OCI-LY1 (cell line): ENCODE results near the gene DPP9.

Experiments used
- H2AFZ ChIP-seq: fragments of 200-600 bp; sonication (generic), shearing (Covaris generic); 2 replicates; pipeline ENCODE4 v1.6.0; 2014; ENCODE audit warnings: antibody characterized with exemption, mild to moderate bottlenecking, low read length
- H3F3A ChIP-seq: fragments of 200-600 bp; sonication (generic), shearing (Covaris generic); 2 replicates; pipeline ENCODE4 v1.6.0; 2014; ENCODE audit warnings: mild to moderate bottlenecking, antibody characterized with exemption, low read length, moderate library complexity; ENCODE audit not compliant: insufficient read depth
- H3K27ac ChIP-seq: fragments of 200-600 bp; sonication (generic); 2 replicates; pipeline ENCODE4 v1.5.1; 2014; ENCODE audit warnings: low read length, mixed run types, mild to moderate bottlenecking, low read depth; ENCODE audit not compliant: poor library complexity, severe bottlenecking
- H3K27me3 ChIP-seq: fragments of 200-600 bp; sonication (generic); 2 replicates; pipeline ENCODE4 v1.6.0; 2014; ENCODE audit warnings: antibody characterized with exemption, mild to moderate bottlenecking, low read length, moderate library complexity; ENCODE audit not compliant: insufficient read depth
- H3K36me3 ChIP-seq: fragments of 200-600 bp; sonication (generic); 2 replicates; pipeline ENCODE4 v1.6.1; 2014; ENCODE audit warnings: mild to moderate bottlenecking, antibody characterized with exemption, low read length, moderate library complexity, mixed read lengths; ENCODE audit not compliant: insufficient read depth
- H3K4me1 ChIP-seq: fragments of 200-600 bp; sonication (generic); 2 replicates; pipeline ENCODE4 v1.5.1; 2014; ENCODE audit warnings: mild to moderate bottlenecking, low read length, moderate library complexity; ENCODE audit not compliant: insufficient read depth, severe bottlenecking
- H3K4me2 ChIP-seq: fragments of 200-600 bp; sonication (generic), shearing (Covaris generic); 2 replicates; pipeline ENCODE4 v1.6.1; 2014; ENCODE audit warnings: low read length
- H3K4me3 ChIP-seq: fragments of 200-600 bp; sonication (generic); 2 replicates; pipeline ENCODE4 v1.5.1; 2014; ENCODE audit warnings: low read length, low read depth, mild to moderate bottlenecking, mixed read lengths; ENCODE audit not compliant: poor library complexity, severe bottlenecking
- H3K79me2 ChIP-seq: fragments of 200-600 bp; shearing (Covaris generic); 2 replicates; pipeline ENCODE4 v1.6.1; 2016; ENCODE audit warnings: mixed run types, low read length, mixed read lengths; ENCODE audit not compliant: insufficient read depth
- H3K9ac ChIP-seq: fragments of 200-600 bp; sonication (generic), shearing (Covaris generic); 2 replicates; pipeline ENCODE4 v1.6.1; 2014; ENCODE audit warnings: mild to moderate bottlenecking, low read length, mixed read lengths
- H3K9me2 ChIP-seq: fragments of 200-600 bp; sonication (generic), shearing (Covaris generic); 2 replicates; pipeline ENCODE4 v1.6.1; 2014; ENCODE audit warnings: low read depth, mild to moderate bottlenecking, low read length, mixed read lengths
- H3K9me3 ChIP-seq: fragments of 200-600 bp; shearing (Covaris generic); 2 replicates; pipeline ENCODE4 v1.6.1; 2014; ENCODE audit warnings: low read length, mixed read lengths
- H4K20me1 ChIP-seq: fragments of 200-600 bp; sonication (generic), shearing (Covaris generic); 2 replicates; pipeline ENCODE4 v1.6.0; 2016; ENCODE audit warnings: mild to moderate bottlenecking, low read length; ENCODE audit not compliant: insufficient read depth
- CTCF ChIP-seq: fragments of 200-600 bp; sonication (generic), shearing (Covaris generic); IDR thresholded peaks from 2 replicates; pipeline ENCODE4 v1.5.1; 2017; ENCODE audit warnings: mild to moderate bottlenecking, antibody characterized with exemption, low read length, moderate library complexity, mixed read lengths
- EZH2 ChIP-seq: fragments of 200-600 bp; sonication (generic), shearing (Covaris generic); IDR thresholded peaks from 2 replicates; pipeline ENCODE4 v1.8.0; 2017; ENCODE audit warnings: borderline replicate concordance, mixed run types, mild to moderate bottlenecking, antibody characterized with exemption, low read length, moderate library complexity, mixed read lengths

DPP9 gene

GRCh38 chr19:4768934-4769777, 45.5 kb upstream of the DPP9 start:
- H3K36me3 ChIP-seq = no peaks in the 10 kb centered on the region
- H3K27me3 ChIP-seq = no peaks in the 10 kb centered on the region; the same call in 1 of the 2 replicates
- no peak overlapping the region for H3K4me3 ChIP-seq
- H2AFZ ChIP-seq = no peak overlapping the region
- H3F3A ChIP-seq = no peaks in the 10 kb centered on the region
- H3K79me2 ChIP-seq = no peaks in the 10 kb centered on the region
- TF ChIP-seq CTCF (no peak), EZH2 (no peak)
- no peak overlapping the region for H3K4me2 ChIP-seq
- H3K27ac ChIP-seq = no peak overlapping the region
- no peaks in the 10 kb centered on the region for H4K20me1 ChIP-seq
- no peaks in the 10 kb centered on the region for H3K4me1 ChIP-seq
- no peaks in the 10 kb centered on the region for H3K9me3 ChIP-seq
- H3K9ac ChIP-seq = no peak overlapping the region
- H3K9me2 ChIP-seq = no peaks in the 10 kb centered on the region

GRCh38 chr19:4764393-4764660, 40.7 kb upstream of the DPP9 start:
- no peaks in the 10 kb centered on the region for H3K79me2 ChIP-seq
- H3K27me3 ChIP-seq = no peaks in the 10 kb centered on the region; the same call in 1 of the 2 replicates
- H3K4me1 ChIP-seq = peaks cover 8% of the 10 kb centered on the region
- H3K9me3 ChIP-seq = no peaks in the 10 kb centered on the region
- TF ChIP-seq CTCF (no peak), EZH2 (no peak)
- no peak overlapping the region for H3K27ac ChIP-seq
- no peaks in the 10 kb centered on the region for H3F3A ChIP-seq
- no peak overlapping the region for H3K4me2 ChIP-seq
- no peaks in the 10 kb centered on the region for H3K9me2 ChIP-seq
- H4K20me1 ChIP-seq = no peaks in the 10 kb centered on the region
- H3K36me3 ChIP-seq = no peaks in the 10 kb centered on the region
- no peak overlapping the region for H2AFZ ChIP-seq
- H3K4me3 ChIP-seq = no peak overlapping the region
- H3K9ac ChIP-seq = no peak overlapping the region

DNA sequence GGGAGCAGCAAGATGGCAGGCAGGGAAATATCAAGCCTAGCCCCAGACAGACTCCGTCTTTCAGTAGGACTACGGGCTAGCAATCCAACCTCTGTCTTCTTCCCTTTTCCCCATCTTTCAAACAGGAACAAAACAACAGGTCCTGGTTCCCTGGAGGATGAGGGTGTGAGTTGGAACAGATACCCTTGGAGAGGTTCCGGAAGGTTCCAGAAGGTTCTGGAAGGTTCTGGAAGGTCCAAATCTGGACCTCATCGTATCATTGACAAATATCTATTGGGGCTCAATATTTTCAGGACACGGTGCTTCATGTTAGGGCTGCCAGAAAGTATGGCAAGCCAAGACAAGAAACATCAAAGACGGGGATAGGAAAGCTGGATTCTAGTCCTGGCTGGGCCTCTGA, 39.4 kb upstream of the DPP9 start:
- Histone ChIP-seq H3K4me1 (peaks cover 8% of the 10 kb centered on the region), H3K79me2 (no peaks in the 10 kb centered on the region), H3K4me3 (no peak overlapping the region), H3K27ac (no peak overlapping the region), H3F3A (no peaks in the 10 kb centered on the region), H2AFZ (no peak overlapping the region), H3K27me3 (no peaks in the 10 kb centered on the region; the same call in 1 of the 2 replicates), H3K9ac (no peak overlapping the region), H3K9me3 (no peaks in the 10 kb centered on the region), H3K4me2 (no peak overlapping the region), H3K36me3 (no peaks in the 10 kb centered on the region), H3K9me2 (no peaks in the 10 kb centered on the region), H4K20me1 (no peaks in the 10 kb centered on the region)
- no peak for TF ChIP-seq EZH2
- no peak for TF ChIP-seq CTCF
